Mesenchymal stem cell (in vitro differentiated cells and primary cell): ENCODE results near the gene GDPGP1.
"Not testable (repeated sequence)": the region's sequence is repeated elsewhere in the genome, so short reads cannot be mapped to it uniquely, and the experiment has no call there.

Experiments
- DNase-seq: peaks from one replicate; pipeline ENCODE4 v3.0.0-alpha.2; 2013
- H2AFZ ChIP-seq: one replicate; pipeline ENCODE4 v1.6.1; 2013; ENCODE audit warnings: low read depth, mild to moderate bottlenecking, control low read depth, inconsistent platforms, low read length, moderate library complexity
- H2AK5ac ChIP-seq: 2 replicates; pipeline ENCODE4 v1.6.1; 2013; ENCODE audit warnings: low read length, moderate library complexity, mild to moderate bottlenecking, inconsistent platforms; ENCODE audit not compliant: severe bottlenecking
- H2BK120ac ChIP-seq: one replicate; pipeline ENCODE4 v1.6.1; 2013; ENCODE audit warnings: low read depth, mild to moderate bottlenecking, inconsistent platforms, low read length, moderate library complexity
- H2BK12ac ChIP-seq, 2 experiments: one replicate each; pipeline ENCODE4 v1.6.1; 2013; ENCODE audit warnings: inconsistent platforms in 2 of 2, low read length in 2 of 2, mild to moderate bottlenecking in 2 of 2, moderate library complexity in 2 of 2, control low read depth in 1 of 2
- H2BK15ac ChIP-seq: one replicate; pipeline ENCODE4 v1.6.1; 2013; ENCODE audit warnings: mild to moderate bottlenecking, low read depth, inconsistent platforms; ENCODE audit not compliant: poor library complexity, severe bottlenecking
- H2BK5ac ChIP-seq: 2 replicates; pipeline ENCODE4 v1.6.1; 2013; ENCODE audit warnings: low read depth, mild to moderate bottlenecking, low read length, control low read depth, inconsistent platforms; ENCODE audit not compliant: poor library complexity, severe bottlenecking
- H3K14ac ChIP-seq, 2 experiments: one replicate each; pipeline ENCODE4 v1.6.1; 2013; ENCODE audit warnings: inconsistent platforms in 2 of 2, low read length in 2 of 2, control low read depth in 1 of 2, mild to moderate bottlenecking in 1 of 2, moderate library complexity in 1 of 2
- H3K18ac ChIP-seq, 2 experiments: one replicate each; pipeline ENCODE4 v1.6.1; 2013; ENCODE audit warnings: inconsistent platforms in 2 of 2, low read length in 2 of 2, control low read depth in 1 of 2, low read depth in 1 of 2, mild to moderate bottlenecking in 1 of 2
- H3K23ac ChIP-seq, 2 experiments: one replicate each; pipeline ENCODE4 v1.6.1; 2013; ENCODE audit warnings: inconsistent platforms in 2 of 2, low read length in 2 of 2, mild to moderate bottlenecking in 2 of 2, moderate library complexity in 2 of 2, control low read depth in 1 of 2
- H3K27ac ChIP-seq: 2 replicates; pipeline ENCODE4 v1.5.1; 2013; ENCODE audit warnings: mild to moderate bottlenecking, moderate library complexity, low read length, control low read depth, inconsistent platforms; ENCODE audit not compliant: poor library complexity, severe bottlenecking
- H3K27me3 ChIP-seq, 2 experiments: 2 replicates each; pipeline versions ENCODE4 v1.6.1 to v1.7.0; 2013; ENCODE audit warnings: low read length in 2 of 2, mild to moderate bottlenecking in 2 of 2, moderate library complexity in 2 of 2, control low read depth in 1 of 2, inconsistent platforms in 1 of 2; ENCODE audit not compliant: control insufficient read depth in 1 of 2, insufficient read depth in 1 of 2
- H3K36me3 ChIP-seq, 2 experiments: 2 replicates each; pipeline versions ENCODE4 v1.6.1 to v1.7.0; 2013; ENCODE audit warnings: low read length in 2 of 2, control low read depth in 1 of 2, inconsistent platforms in 1 of 2, low read depth in 1 of 2, mild to moderate bottlenecking in 1 of 2; ENCODE audit not compliant: insufficient read depth in 2 of 2, control insufficient read depth in 1 of 2
- H3K4ac ChIP-seq, 2 experiments: one replicate each; pipeline ENCODE4 v1.6.1; 2013; ENCODE audit warnings: inconsistent platforms in 2 of 2, low read length in 2 of 2, mild to moderate bottlenecking in 2 of 2, moderate library complexity in 2 of 2, control low read depth in 1 of 2, low read depth in 1 of 2
- H3K4me1 ChIP-seq: 2 replicates; pipeline ENCODE4 v1.6.1; 2013; ENCODE audit warnings: low read depth, low read length, control low read depth; ENCODE audit not compliant: control insufficient read depth, insufficient read depth
- H3K4me2 ChIP-seq: 2 replicates; pipeline ENCODE4 v1.6.1; 2013; ENCODE audit warnings: low read length, mild to moderate bottlenecking, inconsistent platforms; ENCODE audit not compliant: poor library complexity, severe bottlenecking
- H3K4me3 ChIP-seq, 2 experiments: 2 replicates each; pipeline versions ENCODE4 v1.5.1 to v1.7.0; 2013; ENCODE audit warnings: low read length in 2 of 2, mild to moderate bottlenecking in 2 of 2, control low read depth in 1 of 2, low read depth in 1 of 2; ENCODE audit not compliant: insufficient read depth in 1 of 2
- H3K79me1 ChIP-seq: replicated peaks from 2 replicates; pipeline ENCODE4 v1.6.1; 2013; ENCODE audit warnings: mild to moderate bottlenecking, control low read depth, low read length, inconsistent platforms; ENCODE audit not compliant: poor library complexity, severe bottlenecking
- H3K9ac ChIP-seq: 2 replicates; pipeline ENCODE4 v1.7.0; 2013; ENCODE audit warnings: mild to moderate bottlenecking, low read length, moderate library complexity
- H3K9me3 ChIP-seq: 2 replicates; pipeline ENCODE4 v1.7.0; 2013; ENCODE audit warnings: mild to moderate bottlenecking, low read length; ENCODE audit not compliant: control insufficient read depth
- H4K8ac ChIP-seq: one replicate; pipeline ENCODE4 v1.6.1; 2013; ENCODE audit warnings: inconsistent platforms, mild to moderate bottlenecking, low read length, moderate library complexity
- H4K91ac ChIP-seq: one replicate; pipeline ENCODE4 v1.6.1; 2013; ENCODE audit warnings: mild to moderate bottlenecking, low read length, inconsistent platforms
- WGBS: methylation state at CpG from one replicate; pipeline ENCODE4 v1.1.7; 2013; ENCODE audit warnings: mixed read lengths; 5-methylcytosine and 5-hydroxymethylcytosine counted together

Gene GDPGP1

GRCh38 chr15:90271459-90272166 is 37.6 kb downstream of the GDPGP1 start:
- Histone ChIP-seq H3K27me3 (no peaks in the 10 kb centered on the region), H3K9me3 (no peaks in the 10 kb centered on the region), H3K23ac (no peak overlapping the region), H2BK120ac (no peak overlapping the region), H3K14ac (no peak overlapping the region), H3K79me1 (peaks cover 20% of the 10 kb centered on the region), H2AFZ (no peak overlapping the region), H3K18ac (no peak overlapping the region), H4K91ac (no peak overlapping the region), H3K27ac (no peak overlapping the region), H3K4me2 (no peak overlapping the region), H3K9ac (no peak overlapping the region), H3K4me1 (peaks cover 10% of the 10 kb centered on the region), H2BK12ac (no peak overlapping the region), H2AK5ac (no peak overlapping the region), H3K4me3 (no peak overlapping the region), H3K4ac (no peak overlapping the region), H2BK5ac (no peak overlapping the region), H4K8ac (no peak overlapping the region), H3K36me3 (peaks cover 43 to 67% of the 10 kb centered on the region in 2 experiments), H2BK15ac (no peak overlapping the region)
- WGBS, result 97% methylated on average over 6 of the region's 7 CpGs
- DNase-seq, result no peak

- H2BK15ac ChIP-seq, H4K8ac ChIP-seq, DNase-seq, H3K23ac ChIP-seq, H2AK5ac ChIP-seq, H3K9ac ChIP-seq, H2BK5ac ChIP-seq, H3K27me3 ChIP-seq, H2AFZ ChIP-seq, H3K4ac ChIP-seq, H2BK12ac ChIP-seq, H2BK120ac ChIP-seq, H3K4me1 ChIP-seq, H3K9me3 ChIP-seq, H3K18ac ChIP-seq, H3K4me2 ChIP-seq, H3K4me3 ChIP-seq, H4K91ac ChIP-seq, H3K27ac ChIP-seq, H3K14ac ChIP-seq: not testable (repeated sequence)
- Histone ChIP-seq H3K79me1 (peaks cover 19% of the 10 kb centered on the region), H3K36me3 (peaks cover 18 to 20% of the 10 kb centered on the region in 2 experiments)
- WGBS, result 94% methylated on average over 12 of the region's 12 CpGs
Observed at GRCh38 chr15:90278467-90278866, 44.5 kb downstream of the GDPGP1 start.

GRCh38 chr15:90280743-90281142 is 46.7 kb downstream of the GDPGP1 start:
- H2BK12ac ChIP-seq, H3K36me3 ChIP-seq, H4K91ac ChIP-seq, H2BK5ac ChIP-seq, H3K4me1 ChIP-seq, H3K4me2 ChIP-seq, H4K8ac ChIP-seq, H2BK120ac ChIP-seq, H3K14ac ChIP-seq, H2AFZ ChIP-seq, H3K23ac ChIP-seq, H3K9ac ChIP-seq, DNase-seq, H2AK5ac ChIP-seq, H3K4ac ChIP-seq, H3K9me3 ChIP-seq, H2BK15ac ChIP-seq, H3K18ac ChIP-seq, H3K27ac ChIP-seq, H3K27me3 ChIP-seq, H3K4me3 ChIP-seq, H3K79me1 ChIP-seq: not testable (repeated sequence)
- WGBS, result 98% methylated on average over 5 of the region's 5 CpGs

GRCh38 chr15:90281637-90282036 is 47.6 kb downstream of the GDPGP1 start:
- H3K18ac ChIP-seq, H2BK120ac ChIP-seq, DNase-seq, H4K8ac ChIP-seq, H3K4me1 ChIP-seq, H3K79me1 ChIP-seq, H3K4me3 ChIP-seq, H3K14ac ChIP-seq, H2BK12ac ChIP-seq, H3K27ac ChIP-seq, H3K27me3 ChIP-seq, H2AFZ ChIP-seq, H3K4me2 ChIP-seq, H3K9me3 ChIP-seq, H3K36me3 ChIP-seq, H2BK5ac ChIP-seq, H3K4ac ChIP-seq, H3K9ac ChIP-seq, H2AK5ac ChIP-seq, H3K23ac ChIP-seq, H4K91ac ChIP-seq, H2BK15ac ChIP-seq: not testable (repeated sequence)
- WGBS, result 94% methylated on average over 4 of the region's 6 CpGs
